HepG2 (cell line): ENCODE results near the gene ACTL7B. TPM values are rescaled to one million over a fixed set of nuclear protein-coding genes. Genes with fewer than 3 reads are reported as not detected.

Source experiments
- ATAC-seq: fragments of 200-7000 bp; cut with Tn5 transposase; 3 replicates; pipeline ENCODE4 v1.9.1; 2020; ENCODE audit warnings: mild to moderate bottlenecking, moderate library complexity
- BruUV-seq: library from RNA; stranded (reverse); fragments of 400-500 nt; replicated peaks from 2 replicates; lab custom pipeline; 2021; lab: Mats Ljungman, UMichigan
- CTCF ChIA-PET: fragments of 300-600 bp; formaldehyde crosslinking; extraction: SDS; loops from one replicate; lab custom pipeline; 2021; ENCODE audit warnings: low total read pairs, inconsistent platforms, low intra/inter-chr PET ratio; lab: Yijun Ruan, JAX
- POLR2A ChIA-PET: fragments of 350-600 bp; sonication (Branson Sonifier 250); formaldehyde crosslinking; loops from one replicate; lab custom pipeline; 2020; ENCODE audit warnings: antibody characterized with exemption, inconsistent platforms; lab: Yijun Ruan, JAX
- DNase-seq: peaks from one replicate; pipeline ENCODE4 v3.0.0-alpha.2; 2015; ENCODE audit warnings: low spot score
- FAIRE-seq: peaks from 3 replicates; lab custom pipeline; 2011; peaks lifted over from hg19 to GRCh38; lab: Jason Lieb, UNC
- H2AFZ ChIP-seq: one replicate; pipeline ENCODE4 v1.6.1; 2011; ENCODE audit warnings: low read length, inconsistent platforms
- H3K27ac ChIP-seq: fragments of 300-600 bp; 3 replicates; pipeline ENCODE4 v1.8.0; 2011; ENCODE audit warnings: mixed run types, mild to moderate bottlenecking, mixed read lengths, low read length, inconsistent platforms; ENCODE audit not compliant: insufficient read depth; ENCODE audit errors: extremely low read length
- H3K27me3 ChIP-seq, 2 experiments: fragments of 200-600 bp in 1 of 2; 2 replicates in 1 of 2; 3 replicates in 1 of 2; pipeline versions ENCODE4 v1.6.0 to v1.8.0; 2011; ENCODE audit warnings: low read length in 2 of 2, mild to moderate bottlenecking in 2 of 2, moderate library complexity in 2 of 2, inconsistent platforms in 1 of 2; ENCODE audit not compliant: insufficient read depth in 2 of 2, control insufficient read depth in 1 of 2
- H3K36me3 ChIP-seq, 2 experiments: fragments of 200-600 bp in 1 of 2; replicated peaks in 1 of 2; 2 replicates in 1 of 2; 3 replicates in 1 of 2; pipeline versions ENCODE4 v1.5.1 to v1.8.0; 2011; ENCODE audit warnings: low read length in 2 of 2, inconsistent platforms in 1 of 2; ENCODE audit not compliant: insufficient read depth in 2 of 2, control insufficient read depth in 1 of 2
- H3K4me1 ChIP-seq: 2 replicates; pipeline ENCODE4 v1.5.1; 2012; ENCODE audit warnings: low read length, inconsistent platforms; ENCODE audit not compliant: insufficient read depth
- H3K4me2 ChIP-seq: 2 replicates; pipeline ENCODE4 v1.6.0; 2011; ENCODE audit warnings: low read depth, low read length, inconsistent platforms
- H3K4me3 ChIP-seq, 3 experiments: fragments of 200-600 bp in 1 of 3; sonication (generic), shearing (Covaris generic) in 1 of 3; replicated peaks in 1 of 3; 2 replicates each; pipeline ENCODE4 v1.5.1; 2011 to 2016; ENCODE audit warnings: low read length in 3 of 3, inconsistent platforms in 2 of 3, low read depth in 2 of 3, mild to moderate bottlenecking in 2 of 3, control low read depth in 1 of 3, mixed read lengths in 1 of 3; ENCODE audit not compliant: insufficient read depth in 1 of 3
- H3K79me2 ChIP-seq: one replicate; pipeline ENCODE4 v1.6.1; 2011; ENCODE audit warnings: low read length, inconsistent platforms; ENCODE audit not compliant: insufficient read depth
- H3K9ac ChIP-seq: 2 replicates; pipeline ENCODE4 v1.6.0; 2011; ENCODE audit warnings: mild to moderate bottlenecking, low read depth, low read length, inconsistent platforms; ENCODE audit not compliant: insufficient read depth
- H3K9me3 ChIP-seq: 2 replicates; pipeline ENCODE4 v1.5.1; 2012; ENCODE audit warnings: mild to moderate bottlenecking, low read length
- H4K20me1 ChIP-seq: 2 replicates; pipeline ENCODE4 v1.6.0; 2011; ENCODE audit warnings: inconsistent platforms, mild to moderate bottlenecking, low read length, moderate library complexity; ENCODE audit not compliant: insufficient read depth
- EHMT2 ChIP-seq: fragments of 200-600 bp; sonication (generic); IDR thresholded peaks from 2 replicates; pipeline ENCODE4 v1.7.0; 2017; ENCODE audit warnings: antibody characterized with exemption, low read depth, low read length, borderline replicate concordance
- FOXP1 ChIP-seq, 2 experiments: fragments of 450-650 bp in 1 of 2; IDR thresholded peaks; 2 replicates each; pipeline ENCODE4 v1.6.1; 2017 to 2018; ENCODE audit warnings: antibody characterized with exemption in 1 of 2
- GTF2F1 ChIP-seq: fragments of 150-350 bp; IDR thresholded peaks from 2 replicates; pipeline ENCODE4 v1.6.1; 2014; ENCODE audit warnings: low read length
- MAF1 ChIP-seq: sonication (generic); formaldehyde crosslinking; IDR thresholded peaks from 2 replicates; pipeline ENCODE4 v1.5.0; 2020; ENCODE audit warnings: missing genetic modification reagents, borderline replicate concordance
- MEIS1 ChIP-seq: sonication (generic); formaldehyde crosslinking; IDR thresholded peaks from 2 replicates; pipeline ENCODE4 v1.9.0; 2021; ENCODE audit warnings: mild to moderate bottlenecking, missing genetic modification reagents, moderate library complexity, borderline replicate concordance
- MXD4 ChIP-seq: IDR thresholded peaks from 2 replicates; pipeline ENCODE4 v1.6.1; 2016; ENCODE audit warnings: mild to moderate bottlenecking, missing biosample characterization, missing genetic modification reagents
- SAP130 ChIP-seq: IDR thresholded peaks from 2 replicates; pipeline ENCODE4 v1.6.1; 2016; ENCODE audit warnings: low read depth
- SMARCC2 ChIP-seq: fragments of 450-650 bp; IDR thresholded peaks from 2 replicates; pipeline ENCODE4 v1.6.1; 2017; ENCODE audit warnings: antibody characterized with exemption, mild to moderate bottlenecking
- ZNF33B ChIP-seq: sonication (generic); formaldehyde crosslinking; IDR thresholded peaks from 2 replicates; pipeline ENCODE4 v1.5.1; 2020; ENCODE audit warnings: mild to moderate bottlenecking, missing genetic modification reagents
- ZNF577 ChIP-seq: sonication (generic); formaldehyde crosslinking; IDR thresholded peaks from 2 replicates; pipeline ENCODE4 v1.4.0; 2020; ENCODE audit warnings: mild to moderate bottlenecking, low read depth, missing genetic modification reagents, borderline replicate concordance
- ZNF616 ChIP-seq: sonication (generic); formaldehyde crosslinking; IDR thresholded peaks from 2 replicates; pipeline ENCODE4 v1.5.0; 2020; ENCODE audit warnings: low read depth, mild to moderate bottlenecking, missing genetic modification reagents
- WGBS: methylation state at CpG from one replicate; pipeline ENCODE4 v1.1.6; 2017; ENCODE audit warnings: low lambda C conversion rate; 5-methylcytosine and 5-hydroxymethylcytosine counted together
- in situ Hi-C: cut with HindIII; loops from 2 replicates; pipeline ENCODE4 v1.10.0; 2017; ENCODE audit warnings: low pct_unique_long_range_greater_than_20kb; ENCODE audit not compliant: extremely low pct_ligation_motif_present
- intact Hi-C: fragments of 100-400 bp; cut with micrococcal nuclease; formaldehyde crosslinking; loops from one replicate; pipeline ENCODE4 v1.10.0; 2022; ENCODE audit not compliant: unreplicated experiment
- polyA plus RNA-seq, 8 experiments: library from polyadenylated mRNA; depleted of rRNA in 3 of 8; stranded (reverse) in 7 of 8; unstranded in 1 of 8; fragments of >200 nt; fragmentation: Illumina TruSeq in 4 of 8; extraction: Trizol in 4 of 8; gene quantifications; 2 replicates each; pipeline versions ENCODE4 v1.2.1 to v1.2.3, GENCODE V29; 2011 to 2016; ENCODE audit warnings: low read depth in 4 of 8, missing spikeins in 1 of 8, mixed read lengths in 1 of 8; ENCODE audit not compliant: insufficient read depth in 1 of 8
- total RNA-seq, 5 experiments: library from RNA; depleted of rRNA; stranded (reverse); fragments of >200 nt; fragmentation: Illumina TruSeq; extraction: Trizol; gene quantifications; 2 replicates each; pipeline ENCODE4 v1.2.3, GENCODE V29; 2016; ENCODE audit warnings: low read depth in 1 of 5
- TF ChIP-seq, protein P1 (sequence below): fragments of 450-650 bp; IDR thresholded peaks from 2 replicates; pipeline ENCODE4 v1.6.1; 2016
- TF ChIP-seq, protein P2 (sequence below), 2 experiments: sonication (generic) in 1 of 2; formaldehyde crosslinking in 1 of 2; IDR thresholded peaks; 2 replicates each; pipeline versions ENCODE4 v1.4.0 to v1.6.1; 2016 to 2020; ENCODE audit warnings: borderline replicate concordance in 1 of 2, low read depth in 1 of 2, mild to moderate bottlenecking in 1 of 2, missing genetic modification reagents in 1 of 2
- TF ChIP-seq, protein P3 (sequence below): IDR thresholded peaks from 2 replicates; pipeline ENCODE4 v1.6.1; 2016; ENCODE audit warnings: missing compliant biosample characterization, missing genetic modification reagents, borderline replicate concordance
- TF ChIP-seq, protein P4 (sequence below): sonication (generic); IDR thresholded peaks from 2 replicates; pipeline ENCODE4 v1.6.1; 2016; ENCODE audit warnings: low read depth, borderline replicate concordance
- TF ChIP-seq, protein P5 (sequence below): sonication (generic); formaldehyde crosslinking; IDR thresholded peaks from 2 replicates; pipeline ENCODE4 v1.8.1; 2022; ENCODE audit warnings: mild to moderate bottlenecking, missing genetic modification reagents

ACTL7B gene
- total and polyA plus RNA-seq, 2 of the 13 experiments (the other 11 are each of a cell fraction or from before 2014, with no cell fraction given): 0.07 to 0.11 TPM

DNA sequence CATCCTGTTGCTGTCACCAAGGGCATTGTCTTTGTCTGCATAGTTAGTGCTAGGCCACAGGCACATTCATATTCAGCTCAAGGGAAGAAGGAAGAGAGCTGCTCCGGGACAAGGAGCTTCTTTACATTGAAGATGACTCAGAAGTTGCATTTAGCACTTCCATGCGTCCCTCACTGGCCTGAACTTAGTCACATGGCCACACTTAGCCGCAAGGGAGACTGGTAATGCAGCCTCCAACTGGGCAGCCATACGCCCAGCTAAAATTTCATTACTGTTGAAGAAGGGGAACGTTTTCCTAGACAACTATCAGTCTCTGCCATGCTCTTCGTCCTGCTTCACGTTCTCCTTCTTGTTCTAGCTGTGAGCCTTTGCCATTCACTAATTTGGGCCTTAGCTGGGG is 20.0 kb downstream of the ACTL7B start:
- no peak for FAIRE-seq
- in situ Hi-C loops: no loop called here
- no peak overlapping the region for H3K4me3 ChIP-seq

More for the DNA sequence above, 20.0 kb downstream of the ACTL7B start:
- H3K4me2 ChIP-seq: no peak overlapping the region
- BruUV-seq: no TSS peak
- DNase-seq: no peak
- CTCF ChIA-PET: no interaction called here
- H2AFZ ChIP-seq: no peak overlapping the region
- no peak for TF ChIP-seq EHMT2
- TF ChIP-seq, protein P1, sequence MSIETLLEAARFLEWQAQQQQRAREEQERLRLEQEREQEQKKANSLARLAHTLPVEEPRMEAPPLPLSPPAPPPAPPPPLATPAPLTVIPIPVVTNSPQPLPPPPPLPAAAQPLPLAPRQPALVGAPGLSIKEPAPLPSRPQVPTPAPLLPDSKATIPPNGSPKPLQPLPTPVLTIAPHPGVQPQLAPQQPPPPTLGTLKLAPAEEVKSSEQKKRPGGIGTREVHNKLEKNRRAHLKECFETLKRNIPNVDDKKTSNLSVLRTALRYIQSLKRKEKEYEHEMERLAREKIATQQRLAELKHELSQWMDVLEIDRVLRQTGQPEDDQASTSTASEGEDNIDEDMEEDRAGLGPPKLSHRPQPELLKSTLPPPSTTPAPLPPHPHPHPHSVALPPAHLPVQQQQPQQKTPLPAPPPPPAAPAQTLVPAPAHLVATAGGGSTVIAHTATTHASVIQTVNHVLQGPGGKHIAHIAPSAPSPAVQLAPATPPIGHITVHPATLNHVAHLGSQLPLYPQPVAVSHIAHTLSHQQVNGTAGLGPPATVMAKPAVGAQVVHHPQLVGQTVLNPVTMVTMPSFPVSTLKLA: no peak
- no peak for TF ChIP-seq ZNF33B (CRISPR knock-in tag)
- TF ChIP-seq ZNF616 (CRISPR knock-in tag): no peak
- TF ChIP-seq FOXP1 (IDR thresholded peaks at IDR 0.05): no peak
- no peak for TF ChIP-seq FOXP1 (CRISPR knock-in tag; IDR thresholded peaks at IDR 0.05)
- no peak for TF ChIP-seq SAP130 (CRISPR knock-in tag)
- no peak for TF ChIP-seq GTF2F1
- TF ChIP-seq, protein P2, sequence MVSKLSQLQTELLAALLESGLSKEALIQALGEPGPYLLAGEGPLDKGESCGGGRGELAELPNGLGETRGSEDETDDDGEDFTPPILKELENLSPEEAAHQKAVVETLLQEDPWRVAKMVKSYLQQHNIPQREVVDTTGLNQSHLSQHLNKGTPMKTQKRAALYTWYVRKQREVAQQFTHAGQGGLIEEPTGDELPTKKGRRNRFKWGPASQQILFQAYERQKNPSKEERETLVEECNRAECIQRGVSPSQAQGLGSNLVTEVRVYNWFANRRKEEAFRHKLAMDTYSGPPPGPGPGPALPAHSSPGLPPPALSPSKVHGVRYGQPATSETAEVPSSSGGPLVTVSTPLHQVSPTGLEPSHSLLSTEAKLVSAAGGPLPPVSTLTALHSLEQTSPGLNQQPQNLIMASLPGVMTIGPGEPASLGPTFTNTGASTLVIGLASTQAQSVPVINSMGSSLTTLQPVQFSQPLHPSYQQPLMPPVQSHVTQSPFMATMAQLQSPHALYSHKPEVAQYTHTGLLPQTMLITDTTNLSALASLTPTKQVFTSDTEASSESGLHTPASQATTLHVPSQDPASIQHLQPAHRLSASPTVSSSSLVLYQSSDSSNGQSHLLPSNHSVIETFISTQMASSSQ (IDR thresholded peaks at IDR 0.05; ENCODE audit: low read depth): no peak
- TF ChIP-seq, protein P2 (CRISPR knock-in tag; IDR thresholded peaks at IDR 0.05; ENCODE audit: borderline replicate concordance): no peak
- TF ChIP-seq, protein P3, sequence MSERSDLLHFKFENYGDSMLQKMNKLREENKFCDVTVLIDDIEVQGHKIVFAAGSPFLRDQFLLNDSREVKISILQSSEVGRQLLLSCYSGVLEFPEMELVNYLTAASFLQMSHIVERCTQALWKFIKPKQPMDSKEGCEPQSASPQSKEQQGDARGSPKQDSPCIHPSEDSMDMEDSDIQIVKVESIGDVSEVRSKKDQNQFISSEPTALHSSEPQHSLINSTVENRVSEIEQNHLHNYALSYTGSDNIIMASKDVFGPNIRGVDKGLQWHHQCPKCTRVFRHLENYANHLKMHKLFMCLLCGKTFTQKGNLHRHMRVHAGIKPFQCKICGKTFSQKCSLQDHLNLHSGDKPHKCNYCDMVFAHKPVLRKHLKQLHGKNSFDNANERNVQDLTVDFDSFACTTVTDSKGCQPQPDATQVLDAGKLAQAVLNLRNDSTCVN (CRISPR knock-in tag): no peak
- TF ChIP-seq MAF1 (CRISPR knock-in tag): no peak
- no peak for TF ChIP-seq SMARCC2
- TF ChIP-seq MXD4 (CRISPR knock-in tag): no peak
- no peak for TF ChIP-seq MEIS1 (CRISPR knock-in tag)
- TF ChIP-seq, protein P4, sequence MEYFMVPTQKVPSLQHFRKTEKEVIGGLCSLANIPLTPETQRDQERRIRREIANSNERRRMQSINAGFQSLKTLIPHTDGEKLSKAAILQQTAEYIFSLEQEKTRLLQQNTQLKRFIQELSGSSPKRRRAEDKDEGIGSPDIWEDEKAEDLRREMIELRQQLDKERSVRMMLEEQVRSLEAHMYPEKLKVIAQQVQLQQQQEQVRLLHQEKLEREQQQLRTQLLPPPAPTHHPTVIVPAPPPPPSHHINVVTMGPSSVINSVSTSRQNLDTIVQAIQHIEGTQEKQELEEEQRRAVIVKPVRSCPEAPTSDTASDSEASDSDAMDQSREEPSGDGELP: no peak
- TF ChIP-seq ZNF577 (CRISPR knock-in tag): no peak
- TF ChIP-seq, protein P5, sequence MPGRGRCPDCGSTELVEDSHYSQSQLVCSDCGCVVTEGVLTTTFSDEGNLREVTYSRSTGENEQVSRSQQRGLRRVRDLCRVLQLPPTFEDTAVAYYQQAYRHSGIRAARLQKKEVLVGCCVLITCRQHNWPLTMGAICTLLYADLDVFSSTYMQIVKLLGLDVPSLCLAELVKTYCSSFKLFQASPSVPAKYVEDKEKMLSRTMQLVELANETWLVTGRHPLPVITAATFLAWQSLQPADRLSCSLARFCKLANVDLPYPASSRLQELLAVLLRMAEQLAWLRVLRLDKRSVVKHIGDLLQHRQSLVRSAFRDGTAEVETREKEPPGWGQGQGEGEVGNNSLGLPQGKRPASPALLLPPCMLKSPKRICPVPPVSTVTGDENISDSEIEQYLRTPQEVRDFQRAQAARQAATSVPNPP (CRISPR knock-in tag): no peak
- TF ChIP-seq, all 625 proteins: peak for 0
- no peaks in the 10 kb centered on the region for H3K36me3 ChIP-seq
- POLR2A ChIA-PET: interaction anchor here (1.4 kb wide), 1 partner anchor 60 kb away, joined by 6 read pairs; no protein-coding TSS in a partner anchor
- no peak overlapping the region for H3K9ac ChIP-seq
- no peaks in the 10 kb centered on the region for H3K79me2 ChIP-seq
- H3K9me3 ChIP-seq: no peaks in the 10 kb centered on the region
- H3K4me1 ChIP-seq: peaks cover 32% of the 10 kb centered on the region
- WGBS: 74% methylated on average over 7 of the region's 7 CpGs
- no peak for ATAC-seq
- no peak overlapping the region for H3K27ac ChIP-seq
- H3K27me3 ChIP-seq: no peaks in the 10 kb centered on the region
- intact Hi-C loops: no loop called here
- H4K20me1 ChIP-seq: no peaks in the 10 kb centered on the region
